HG03097 (cell line): ENCODE results near the gene REXO1.

Experiments
- ATAC-seq: cut with Tn5 transposase; IDR thresholded peaks from one replicate; pipeline ENCODE4 v1.9.1; 2021; ENCODE audit not compliant: unreplicated experiment, low FRiP score

REXO1 gene

GRCh38 chr19:1862424-1863327 is 14.4 kb upstream of the REXO1 start:
- ATAC-seq: peak; percentile 3

- no peak for ATAC-seq
Observed at GRCh38 chr19:1862068-1862423, 13.8 kb upstream of the REXO1 start.

- ATAC-seq: no peak
Observed at GRCh38 chr19:1861599-1862031, 13.3 kb upstream of the REXO1 start.

- no peak for ATAC-seq
Observed at GRCh38 chr19:1860821-1861598, 12.7 kb upstream of the REXO1 start.

- no peak for ATAC-seq
Observed at GRCh38 chr19:1860042-1860775, 11.9 kb upstream of the REXO1 start.

- ATAC-seq: no peak
Observed at GRCh38 chr19:1859331-1859781, 11.1 kb upstream of the REXO1 start.

DNA sequence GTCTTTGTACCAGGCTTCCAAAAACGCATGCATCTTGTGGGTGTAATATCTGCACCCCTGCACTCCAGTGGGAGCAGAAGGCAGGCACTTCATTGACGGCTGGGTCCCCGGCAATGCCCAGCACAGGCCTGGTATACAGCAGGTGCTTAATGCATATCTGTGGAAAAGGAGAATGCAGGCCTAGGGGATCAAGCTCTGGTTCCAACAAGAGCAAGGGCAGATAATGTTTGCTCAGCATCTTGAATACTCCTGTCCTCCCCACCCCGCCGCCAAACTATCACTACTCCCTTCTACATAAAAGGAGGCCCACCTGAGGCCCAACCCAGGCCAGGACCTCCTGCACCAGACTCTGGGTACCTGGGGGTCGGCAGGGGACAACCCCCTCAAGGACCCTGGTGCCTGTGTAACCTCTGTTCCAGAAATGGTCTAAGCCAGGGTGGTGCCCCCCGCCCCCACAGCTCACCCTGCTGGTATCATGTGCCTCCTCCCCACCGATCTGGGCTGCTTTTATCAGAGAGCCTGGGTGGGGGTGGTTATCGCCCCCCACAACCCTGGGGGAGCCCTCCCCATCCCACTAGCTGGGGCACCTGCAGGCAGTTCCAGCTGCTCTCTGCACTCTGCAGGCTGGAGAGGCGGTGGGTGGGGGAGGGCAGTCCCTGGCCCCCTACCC is 10.3 kb upstream of the REXO1 start:
- ATAC-seq: no peak

- no peak for ATAC-seq
Observed at GRCh38 chr19:1857648-1858326, 9.5 kb upstream of the REXO1 start.

DNA sequence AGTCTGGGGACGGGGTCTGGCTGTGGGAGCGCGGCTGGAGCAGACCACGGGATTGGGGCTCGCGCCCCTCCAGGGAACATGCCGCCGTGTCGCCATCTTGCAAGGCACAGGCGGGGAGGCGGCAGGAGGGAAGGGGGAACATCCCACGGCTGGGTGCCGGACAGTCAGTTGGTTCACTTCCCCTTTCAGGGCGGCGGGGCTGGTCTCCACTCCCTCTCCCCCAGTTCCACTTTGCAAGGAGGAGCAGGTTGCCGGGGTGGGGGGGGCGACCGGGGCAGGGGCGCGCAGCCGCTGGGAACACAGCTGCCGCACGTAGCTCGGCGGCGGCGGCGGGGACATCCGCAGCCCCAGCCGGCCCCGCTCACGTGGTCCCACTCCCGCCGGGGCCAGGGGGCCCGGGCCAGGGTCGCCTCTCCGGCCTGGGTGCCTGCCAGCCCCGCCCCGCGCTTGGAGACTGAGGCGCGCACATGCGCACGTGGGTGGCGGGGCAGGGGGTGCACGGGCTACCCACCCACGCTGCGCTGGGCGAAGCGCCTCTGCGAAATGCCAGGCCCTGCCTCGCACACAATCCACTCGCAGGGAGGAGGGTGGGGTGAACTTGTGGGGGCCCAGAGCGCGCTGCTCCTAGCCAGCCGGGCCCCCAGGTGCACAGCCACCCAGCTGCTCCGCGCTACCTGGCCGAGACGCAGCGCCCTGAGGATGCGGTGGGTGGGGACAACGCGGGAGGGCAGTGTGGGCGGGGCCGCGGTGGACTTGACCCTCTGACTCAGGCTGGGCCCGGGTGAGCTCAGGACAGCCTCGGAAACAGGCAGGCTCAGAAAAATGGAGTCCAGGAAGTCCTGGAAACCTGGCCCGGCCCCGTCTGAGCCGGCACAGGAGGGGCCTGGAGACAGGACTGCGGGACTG is 8.7 kb upstream of the REXO1 start:
- no peak for ATAC-seq

DNA sequence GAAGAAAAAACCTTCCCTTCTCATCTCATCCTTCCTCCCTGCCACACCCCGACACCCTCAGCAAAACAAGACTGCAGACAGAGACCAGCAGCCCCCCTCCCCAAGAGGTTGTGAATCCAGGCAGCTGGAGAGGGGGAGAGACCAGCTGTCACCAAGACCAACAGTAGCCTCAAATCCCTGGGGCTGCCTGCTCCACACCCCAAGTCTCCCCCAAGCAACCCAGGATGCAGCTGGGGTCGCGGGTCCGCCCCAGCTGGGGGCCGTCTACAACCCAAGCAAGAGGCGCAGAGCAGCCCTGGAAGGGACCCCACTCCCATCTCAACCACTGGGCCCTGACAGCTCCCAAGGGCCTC is 8.0 kb upstream of the REXO1 start:
- no peak for ATAC-seq

- ATAC-seq: no peak
Observed at GRCh38 chr19:1855828-1856255, 7.6 kb upstream of the REXO1 start.

- ATAC-seq: peak; percentile 36
Observed at GRCh38 chr19:1855040-1855827, 7.0 kb upstream of the REXO1 start.

- no peak for ATAC-seq
Observed at GRCh38 chr19:1854542-1855039, 6.3 kb upstream of the REXO1 start.

- no peak for ATAC-seq
Observed at GRCh38 chr19:1854039-1854541, 5.8 kb upstream of the REXO1 start.

DNA sequence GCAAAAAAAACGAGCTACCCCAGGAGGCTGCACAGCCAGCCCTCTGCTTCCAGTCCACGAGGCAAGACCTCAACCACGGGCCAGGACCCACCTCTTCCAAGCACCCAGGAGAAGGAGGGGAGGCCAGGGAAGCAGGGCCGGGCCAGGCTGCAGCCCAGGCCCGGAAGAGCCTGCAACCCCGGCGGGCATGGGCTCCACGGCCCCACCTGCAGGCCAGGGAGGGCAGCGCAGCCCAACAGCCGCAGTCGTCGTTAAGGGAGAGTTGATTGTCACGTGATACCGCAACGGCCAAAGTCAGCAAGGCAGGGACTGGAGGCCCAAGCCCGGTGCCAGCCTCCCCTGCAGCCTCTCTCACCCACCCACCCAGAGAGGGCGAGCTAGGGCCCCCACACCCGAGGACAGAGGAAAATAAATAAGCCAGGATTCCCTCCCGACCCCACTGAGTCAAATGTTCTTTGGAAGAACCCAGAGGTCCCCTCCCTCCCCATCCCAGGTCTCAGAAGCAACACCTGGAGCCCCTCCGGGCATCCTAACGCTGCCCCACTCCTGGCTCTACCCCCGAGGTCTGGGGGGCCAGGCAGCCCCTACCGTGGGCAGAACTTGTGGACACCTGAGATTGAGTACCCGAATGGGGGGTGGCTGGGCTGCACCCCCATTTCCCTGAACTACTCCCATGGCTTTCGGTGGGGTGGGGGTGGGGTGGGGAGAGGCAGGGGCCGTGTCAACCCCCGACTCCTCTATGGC is 5.2 kb upstream of the REXO1 start:
- no peak for ATAC-seq

GRCh38 chr19:1852581-1853128 is 4.4 kb upstream of the REXO1 start:
- ATAC-seq: no peak
